Neural progenitor cell (in vitro differentiated cells): Measurements from ENCODE around the gene HSPA4. TPM values are rescaled to one million over a fixed set of nuclear protein-coding genes. Genes with fewer than 3 reads are reported as not detected.

Experiments used
- DNase-seq: peaks from one replicate; pipeline ENCODE4 v3.0.0-alpha.2; 2016; ENCODE audit warnings: low spot score
- H2AFZ ChIP-seq: fragments of 200-600 bp; sonication (generic); replicated peaks from 2 replicates; pipeline ENCODE4 v1.6.1; 2016; ENCODE audit warnings: antibody characterized with exemption
- H3F3A ChIP-seq: fragments of 200-600 bp; sonication (generic); 2 replicates; pipeline ENCODE4 v1.6.1; 2016; ENCODE audit warnings: antibody characterized with exemption, low read depth
- H3K27ac ChIP-seq: fragments of 200-600 bp; sonication (generic); 2 replicates; pipeline ENCODE4 v1.5.1; 2016; ENCODE audit warnings: mild to moderate bottlenecking
- H3K27me3 ChIP-seq: fragments of 200-600 bp; sonication (generic); 2 replicates; pipeline ENCODE4 v1.6.1; 2016; ENCODE audit warnings: mild to moderate bottlenecking, moderate library complexity
- H3K36me3 ChIP-seq: fragments of 200-600 bp; sonication (generic); 2 replicates; pipeline ENCODE4 v1.5.1; 2016
- H3K4me1 ChIP-seq: fragments of 200-600 bp; sonication (generic); 2 replicates; pipeline ENCODE4 v1.6.1; 2016; ENCODE audit warnings: mixed run types
- H3K4me2 ChIP-seq: fragments of 200-600 bp; sonication (generic); 2 replicates; pipeline ENCODE4 v1.6.1; 2016
- H3K4me3 ChIP-seq: fragments of 200-600 bp; sonication (generic); 2 replicates; pipeline ENCODE4 v1.5.1; 2016
- H3K79me2 ChIP-seq: fragments of 200-600 bp; sonication (generic); 2 replicates; pipeline ENCODE4 v1.6.1; 2016; ENCODE audit warnings: low read depth
- H3K9ac ChIP-seq: fragments of 200-600 bp; sonication (generic); 2 replicates; pipeline ENCODE4 v1.6.1; 2016
- H3K9me3 ChIP-seq: fragments of 200-600 bp; sonication (generic); 2 replicates; pipeline ENCODE4 v1.5.1; 2016; ENCODE audit warnings: low read depth
- H4K20me1 ChIP-seq: fragments of 200-600 bp; sonication (generic); 2 replicates; pipeline ENCODE4 v1.6.1; 2016; ENCODE audit warnings: low read depth
- H3K27ac Mint-ChIP-seq: 3 replicates; pipeline ENCODE4 v1.8.0; 2021; ENCODE audit warnings: mixed read lengths
- H3K27me3 Mint-ChIP-seq: 2 replicates; pipeline ENCODE4 v1.8.0; 2022; ENCODE audit warnings: low read depth, mild to moderate bottlenecking, inconsistent platforms, moderate library complexity, mixed read lengths; ENCODE audit not compliant: insufficient read depth
- H3K36me3 Mint-ChIP-seq: 3 replicates; pipeline ENCODE4 v1.8.0; 2021; ENCODE audit warnings: mixed read lengths
- H3K4me1 Mint-ChIP-seq: 3 replicates; pipeline ENCODE4 v1.8.0; 2021; ENCODE audit warnings: mixed read lengths
- H3K4me3 Mint-ChIP-seq: 3 replicates; pipeline ENCODE4 v1.8.0; 2021; ENCODE audit warnings: mild to moderate bottlenecking, moderate library complexity, mixed read lengths
- H3K9me3 Mint-ChIP-seq: 3 replicates; pipeline ENCODE4 v1.8.0; 2020; ENCODE audit warnings: mixed read lengths
- EZH2 ChIP-seq: fragments of 200-600 bp; sonication (generic); IDR thresholded peaks from 2 replicates; pipeline ENCODE4 v1.6.1; 2017; ENCODE audit warnings: antibody characterized with exemption, mild to moderate bottlenecking, moderate library complexity
- EZH2phosphoT487 ChIP-seq: fragments of 200-600 bp; sonication (generic); IDR thresholded peaks from 2 replicates; pipeline ENCODE4 v1.6.1; 2017; ENCODE audit warnings: antibody characterized with exemption
- total RNA-seq: library from RNA; depleted of rRNA; stranded (reverse); fragments of >200 nt; gene quantifications from 2 replicates; pipeline ENCODE4 v1.2.3, GENCODE V29; 2015; ENCODE audit warnings: low replicate concordance
- TF ChIP-seq, protein P1 (sequence below): fragments of 200-600 bp; sonication (generic); IDR thresholded peaks from 2 replicates; pipeline ENCODE4 v1.5.1; 2017; ENCODE audit warnings: antibody characterized with exemption, mild to moderate bottlenecking

The HSPA4 gene
- total RNA-seq, 1 donor from 2014 or later = 232 TPM

DNA sequence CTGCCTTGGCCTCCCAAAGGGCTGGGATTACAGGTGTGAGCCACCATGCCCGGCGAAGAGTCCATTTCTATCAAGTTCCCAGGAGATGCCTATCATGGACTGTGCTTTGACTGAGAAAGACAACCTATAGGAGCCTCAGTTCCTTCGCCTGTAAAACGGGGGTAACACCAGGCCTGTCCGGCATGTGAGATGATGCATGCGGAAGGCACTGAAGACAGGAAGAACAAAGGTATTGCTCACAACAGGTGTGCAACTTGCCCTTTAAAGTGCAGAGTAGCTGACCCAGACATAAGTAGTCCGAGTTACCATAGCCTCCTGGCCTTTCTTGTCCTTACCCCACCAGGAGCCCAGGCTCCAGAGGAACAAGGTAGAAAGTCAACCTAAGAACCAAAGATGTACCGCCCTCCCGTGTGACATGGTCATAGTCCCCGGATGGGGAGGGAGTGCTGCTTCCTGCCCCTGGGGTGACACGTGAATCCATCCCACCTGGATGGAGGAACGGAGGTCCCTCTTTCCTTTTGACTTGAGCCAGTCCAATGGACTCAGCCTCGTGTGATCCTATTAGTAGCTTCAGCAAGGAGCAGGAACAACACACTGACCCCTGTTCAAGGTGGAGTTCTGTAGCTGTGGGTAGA, 60.3 kb downstream of the HSPA4 start:
- no peaks in the 10 kb centered on the region for H4K20me1 ChIP-seq
- H3K4me1 Mint-ChIP-seq = peaks cover 29% of the 10 kb centered on the region
- H3K4me3 ChIP-seq = no peak overlapping the region
- H3K9me3 Mint-ChIP-seq = peaks cover 9% of the 10 kb centered on the region
- H3K27me3 Mint-ChIP-seq = peaks cover 18% of the 10 kb centered on the region
- no peak for TF ChIP-seq EZH2phosphoT487
- TF ChIP-seq, protein P1, sequence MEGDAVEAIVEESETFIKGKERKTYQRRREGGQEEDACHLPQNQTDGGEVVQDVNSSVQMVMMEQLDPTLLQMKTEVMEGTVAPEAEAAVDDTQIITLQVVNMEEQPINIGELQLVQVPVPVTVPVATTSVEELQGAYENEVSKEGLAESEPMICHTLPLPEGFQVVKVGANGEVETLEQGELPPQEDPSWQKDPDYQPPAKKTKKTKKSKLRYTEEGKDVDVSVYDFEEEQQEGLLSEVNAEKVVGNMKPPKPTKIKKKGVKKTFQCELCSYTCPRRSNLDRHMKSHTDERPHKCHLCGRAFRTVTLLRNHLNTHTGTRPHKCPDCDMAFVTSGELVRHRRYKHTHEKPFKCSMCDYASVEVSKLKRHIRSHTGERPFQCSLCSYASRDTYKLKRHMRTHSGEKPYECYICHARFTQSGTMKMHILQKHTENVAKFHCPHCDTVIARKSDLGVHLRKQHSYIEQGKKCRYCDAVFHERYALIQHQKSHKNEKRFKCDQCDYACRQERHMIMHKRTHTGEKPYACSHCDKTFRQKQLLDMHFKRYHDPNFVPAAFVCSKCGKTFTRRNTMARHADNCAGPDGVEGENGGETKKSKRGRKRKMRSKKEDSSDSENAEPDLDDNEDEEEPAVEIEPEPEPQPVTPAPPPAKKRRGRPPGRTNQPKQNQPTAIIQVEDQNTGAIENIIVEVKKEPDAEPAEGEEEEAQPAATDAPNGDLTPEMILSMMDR = no peak
- no peak for TF ChIP-seq EZH2
- peaks cover 15% of the 10 kb centered on the region for H3F3A ChIP-seq
- H3K9ac ChIP-seq = no peak overlapping the region
- no peaks in the 10 kb centered on the region for H3K9me3 ChIP-seq
- H3K4me2 ChIP-seq = no peak overlapping the region
- no peaks in the 10 kb centered on the region for H3K79me2 ChIP-seq
- no peak overlapping the region for H3K4me3 Mint-ChIP-seq
- H3K27me3 ChIP-seq = no peaks in the 10 kb centered on the region
- H2AFZ ChIP-seq = no peak overlapping the region
- H3K4me1 ChIP-seq = peaks cover 6% of the 10 kb centered on the region
- H3K27ac ChIP-seq = no peak overlapping the region
- H3K27ac Mint-ChIP-seq = no peak overlapping the region
- peaks cover 7% of the 10 kb centered on the region for H3K36me3 Mint-ChIP-seq
- no peaks in the 10 kb centered on the region for H3K36me3 ChIP-seq
- no peak for DNase-seq

DNA sequence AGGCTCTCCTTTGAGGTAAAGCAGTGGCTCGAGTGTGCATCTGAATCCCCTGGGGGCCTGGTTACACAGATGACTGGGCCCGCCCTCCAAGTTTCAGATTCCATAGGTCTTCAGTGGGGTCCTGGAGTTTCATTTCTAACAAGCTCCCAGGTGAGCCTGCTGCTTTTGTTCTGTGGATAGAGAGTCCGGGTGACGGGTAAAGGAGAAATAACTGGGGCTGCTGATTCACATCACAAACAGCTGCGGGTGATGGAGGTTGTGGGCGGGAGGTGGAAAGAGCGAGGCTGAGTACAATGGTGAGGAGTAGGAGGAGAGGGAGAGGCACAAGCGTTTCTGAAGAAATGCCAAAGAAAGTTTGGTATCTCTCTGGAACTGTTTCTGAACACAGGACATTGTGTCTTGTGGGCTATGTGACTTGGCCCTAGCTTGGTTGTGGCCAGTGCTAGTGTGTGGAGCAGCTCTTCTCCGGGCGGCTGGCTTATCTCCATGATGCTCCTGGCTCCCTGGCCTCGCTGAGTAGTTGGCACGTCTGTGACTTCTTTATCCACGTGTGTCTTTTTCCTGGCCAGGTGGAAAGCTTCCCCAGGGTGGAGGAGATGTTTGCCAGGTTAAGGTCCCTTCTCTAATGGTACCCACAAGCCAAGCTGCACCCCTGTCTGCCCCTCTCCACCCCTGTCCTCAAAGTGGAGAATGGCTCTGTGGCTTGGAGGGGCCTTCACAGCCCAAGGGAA, 61.7 kb downstream of the HSPA4 start:
- peaks cover under 1% of the 10 kb centered on the region for H3K9me3 Mint-ChIP-seq
- DNase-seq = no peak
- no peak overlapping the region for H3K4me2 ChIP-seq
- no peak overlapping the region for H3K4me3 ChIP-seq
- H3K4me1 Mint-ChIP-seq = peaks cover 22% of the 10 kb centered on the region
- H3K27ac Mint-ChIP-seq = peak overlapping the region; percentile 77
- no peaks in the 10 kb centered on the region for H4K20me1 ChIP-seq
- TF ChIP-seq EZH2 = no peak
- no peaks in the 10 kb centered on the region for H3K27me3 ChIP-seq
- H3K27ac ChIP-seq = no peak overlapping the region
- H3K4me3 Mint-ChIP-seq = no peak overlapping the region
- no peak overlapping the region for H2AFZ ChIP-seq
- H3F3A ChIP-seq = peaks cover 7% of the 10 kb centered on the region
- H3K27me3 Mint-ChIP-seq = peaks cover 9% of the 10 kb centered on the region
- H3K9me3 ChIP-seq = no peaks in the 10 kb centered on the region
- H3K4me1 ChIP-seq = peaks cover 6% of the 10 kb centered on the region
- H3K36me3 Mint-ChIP-seq = peaks cover 2% of the 10 kb centered on the region
- no peaks in the 10 kb centered on the region for H3K79me2 ChIP-seq
- no peak overlapping the region for H3K9ac ChIP-seq
- H3K36me3 ChIP-seq = no peaks in the 10 kb centered on the region

DNA sequence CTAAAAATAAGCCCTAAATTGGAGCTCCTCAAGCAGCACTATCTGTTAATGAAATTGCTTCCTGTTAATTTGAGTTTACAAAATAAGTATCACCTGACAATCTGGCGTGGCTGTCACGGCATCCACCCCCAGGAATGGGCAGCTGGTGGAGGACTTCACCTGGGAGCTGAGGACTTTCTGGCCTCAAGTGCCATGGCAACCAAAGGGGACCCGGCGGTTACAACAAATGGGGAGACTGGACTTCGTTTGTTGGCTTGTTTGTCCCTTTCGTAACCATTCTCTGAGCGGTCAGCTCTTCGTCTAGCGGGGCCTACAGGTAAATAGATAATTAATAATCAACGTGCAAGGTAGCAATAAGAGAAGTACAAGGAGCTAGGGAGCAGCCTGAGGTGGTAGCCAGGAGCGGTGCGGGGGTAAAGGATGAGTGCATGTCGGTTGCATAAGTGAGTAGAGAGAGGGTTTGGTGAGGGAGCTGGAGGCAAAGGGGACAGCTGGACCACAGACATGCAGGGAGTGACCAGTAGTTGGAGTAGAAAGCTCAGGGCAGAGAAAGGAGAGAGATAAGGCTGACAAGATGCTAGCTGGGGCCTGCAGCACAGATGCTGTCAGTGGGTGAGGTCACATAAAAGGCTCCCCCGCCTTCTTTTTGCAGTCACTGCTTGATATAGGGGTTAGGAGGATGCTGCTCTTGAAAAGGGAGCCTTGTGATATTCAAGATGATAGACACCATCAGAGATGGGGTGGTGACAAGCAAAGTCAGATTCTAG, 62.5 kb downstream of the HSPA4 start:
- H3K27me3 Mint-ChIP-seq = peaks cover 8% of the 10 kb centered on the region
- Histone ChIP-seq H3K4me3 (no peak overlapping the region), H3K4me1 (peaks cover 6% of the 10 kb centered on the region), H3K27ac (no peak overlapping the region), H4K20me1 (no peaks in the 10 kb centered on the region), H3K79me2 (no peaks in the 10 kb centered on the region), H3K9ac (no peak overlapping the region), H3K4me2 (no peak overlapping the region), H3F3A (peaks cover 7% of the 10 kb centered on the region), H3K27me3 (no peaks in the 10 kb centered on the region), H3K9me3 (no peaks in the 10 kb centered on the region), H3K36me3 (no peaks in the 10 kb centered on the region), H2AFZ (no peak overlapping the region)
- no peaks in the 10 kb centered on the region for H3K9me3 Mint-ChIP-seq
- TF ChIP-seq, protein P1 = no peak
- no peak for TF ChIP-seq EZH2
- no peak for TF ChIP-seq EZH2phosphoT487
- DNase-seq = no peak
- H3K4me3 Mint-ChIP-seq = no peak overlapping the region
- peaks cover 21% of the 10 kb centered on the region for H3K4me1 Mint-ChIP-seq
- H3K27ac Mint-ChIP-seq = no peak overlapping the region
- H3K36me3 Mint-ChIP-seq = peaks cover 2% of the 10 kb centered on the region
